A549 (cell line): Measurements from ENCODE around the gene TTYH3. TPM values are rescaled to one million over a fixed set of nuclear protein-coding genes. Genes with fewer than 3 reads are reported as not detected.

Source experiments
- ATAC-seq, 2 experiments: fragments of 200-7000 bp in 1 of 2; fragments of >200 bp in 1 of 2; cut with Nextera tagmentation in 1 of 2; cut with Tn5 transposase in 1 of 2; 3 replicates each; pipeline versions ENCODE4 v1.8.0 to v1.9.1; 2018 to 2020; ENCODE audit warnings: mild to moderate bottlenecking in 1 of 2, moderate library complexity in 1 of 2
- CTCF ChIA-PET: fragments of 300-600 bp; sonication (Branson Sonifier 250); formaldehyde crosslinking; extraction: SDS; loops from one replicate; lab custom pipeline; 2021; ENCODE audit warnings: antibody characterized with exemption, inconsistent platforms; lab: Yijun Ruan, JAX
- POLR2A ChIA-PET: fragments of 350-600 bp; formaldehyde crosslinking; extraction: SDS; loops from one replicate; lab custom pipeline; 2021; ENCODE audit warnings: antibody characterized with exemption, inconsistent platforms; lab: Yijun Ruan, JAX
- DNase-seq, 2 experiments: peaks; one replicate each; pipeline versions ENCODE4 v3.0.0 to v3.0.0-alpha.2; 2011 to 2016; ENCODE audit warnings: low read depth in 1 of 2, low spot score in 1 of 2
- FAIRE-seq: peaks from 2 replicates; lab custom pipeline; 2011; peaks lifted over from hg19 to GRCh38; lab: Jason Lieb, UNC
- H3K27ac ChIP-seq, 2 experiments: fragments of >200 bp; sonication (Bioruptor Twin); formaldehyde crosslinking; 3 replicates each; pipeline ENCODE4 v1.5.1; 2016 to 2017
- H3K4me1 ChIP-seq: fragments of >200 bp; sonication (Bioruptor Twin); formaldehyde crosslinking; 3 replicates; pipeline ENCODE4 v1.6.1; 2016
- H3K4me2 ChIP-seq: fragments of >200 bp; sonication (Bioruptor Twin); formaldehyde crosslinking; 3 replicates; pipeline ENCODE4 v1.6.1; 2016
- H3K4me3 ChIP-seq: fragments of >200 bp; sonication (Bioruptor Twin); formaldehyde crosslinking; 3 replicates; pipeline ENCODE4 v1.5.1; 2016
- H3K9me3 ChIP-seq: fragments of >200 bp; sonication (Bioruptor Twin); formaldehyde crosslinking; 3 replicates; pipeline ENCODE4 v1.6.1; 2016
- BHLHE40 ChIP-seq: IDR thresholded peaks from 2 replicates; pipeline ENCODE4 v1.6.1; 2012; ENCODE audit warnings: low read depth, low read length, inconsistent platforms
- CBX2 ChIP-seq: fragments of 200-600 bp; sonication (generic); IDR thresholded peaks from 2 replicates; pipeline ENCODE4 v1.6.1; 2016; ENCODE audit warnings: low read depth, mild to moderate bottlenecking, borderline replicate concordance
- E2F6 ChIP-seq: IDR thresholded peaks from 2 replicates; pipeline ENCODE4 v1.6.1; 2012; ENCODE audit warnings: low read depth, borderline replicate concordance
- ESRRA ChIP-seq: fragments of 150-350 bp; IDR thresholded peaks from 2 replicates; pipeline ENCODE4 v1.6.1; 2014; ENCODE audit warnings: mild to moderate bottlenecking, low read length, borderline replicate concordance
- GATA3 ChIP-seq: IDR thresholded peaks from 2 replicates; pipeline ENCODE4 v1.6.1; 2012; ENCODE audit warnings: borderline replicate concordance
- HDAC2 ChIP-seq: fragments of 200-600 bp; sonication (generic); IDR thresholded peaks from 2 replicates; pipeline ENCODE4 v1.6.1; 2016
- HOXB5 ChIP-seq: fragments of 250-450 bp; sonication (Bioruptor Pico); IDR thresholded peaks from 2 replicates; pipeline ENCODE4 v1.5.0; 2020; ENCODE audit warnings: mild to moderate bottlenecking, moderate library complexity
- JUN ChIP-seq, 2 experiments: fragments of >200 bp; sonication (Bioruptor Twin); formaldehyde crosslinking; IDR thresholded peaks; 2 replicates in 1 of 2; 3 replicates in 1 of 2; pipeline ENCODE4 v1.6.1; 2016 to 2017
- JUNB ChIP-seq: fragments of >200 bp; sonication (Bioruptor Twin); formaldehyde crosslinking; IDR thresholded peaks from 2 replicates; pipeline ENCODE4 v1.6.1; 2016
- KDM1A ChIP-seq: fragments of 200-600 bp; sonication (generic); IDR thresholded peaks from 2 replicates; pipeline ENCODE4 v1.6.1; 2016; ENCODE audit warnings: low read depth, mild to moderate bottlenecking
- MAFK ChIP-seq: fragments of 450-650 bp; IDR thresholded peaks from 2 replicates; pipeline ENCODE4 v1.6.1; 2014; ENCODE audit not compliant: partially characterized antibody
- MAZ ChIP-seq: fragments of 150-350 bp; IDR thresholded peaks from 2 replicates; pipeline ENCODE4 v1.6.1; 2014; ENCODE audit warnings: antibody characterized with exemption, low read depth, low read length, borderline replicate concordance
- NPAS2 ChIP-seq: fragments of 250-450 bp; sonication (Bioruptor Pico); IDR thresholded peaks from 2 replicates; pipeline ENCODE4 v1.8.0; 2022; ENCODE audit warnings: mild to moderate bottlenecking, moderate library complexity, borderline replicate concordance
- NR3C1 ChIP-seq: fragments of >200 bp; sonication (Bioruptor Twin); formaldehyde crosslinking; IDR thresholded peaks from 3 replicates; pipeline ENCODE4 v1.6.1; 2017
- PBX3 ChIP-seq: IDR thresholded peaks from 2 replicates; pipeline ENCODE4 v1.6.1; 2012
- POLR2AphosphoS2 ChIP-seq: conservative IDR thresholded peaks from 2 replicates; pipeline ENCODE4 v1.6.1; 2012; ENCODE audit warnings: low read length, improper control_type of control experiment, inconsistent platforms
- RCOR1 ChIP-seq: fragments of 150-350 bp; IDR thresholded peaks from 2 replicates; pipeline ENCODE4 v1.6.1; 2014; ENCODE audit warnings: antibody characterized with exemption, low read length, low read depth
- REST ChIP-seq: fragments of 200-600 bp; sonication (generic); IDR thresholded peaks from 2 replicates; pipeline ENCODE4 v1.6.1; 2016; ENCODE audit warnings: antibody characterized with exemption, mild to moderate bottlenecking, moderate library complexity
- RNF2 ChIP-seq: fragments of 200-600 bp; sonication (generic); IDR thresholded peaks from 2 replicates; pipeline ENCODE4 v1.6.1; 2016; ENCODE audit warnings: low read depth, mild to moderate bottlenecking, antibody characterized with exemption, moderate library complexity, borderline replicate concordance
- SMC3 ChIP-seq: fragments of >200 bp; sonication (Bioruptor Twin); formaldehyde crosslinking; IDR thresholded peaks from 3 replicates; pipeline ENCODE4 v1.6.1; 2018; ENCODE audit warnings: inconsistent platforms
- ZSCAN20 ChIP-seq: fragments of 250-450 bp; sonication (Bioruptor Pico); IDR thresholded peaks from 2 replicates; pipeline ENCODE4 v1.8.0; 2022; ENCODE audit warnings: mild to moderate bottlenecking, moderate library complexity
- WGBS: methylation state at CpG from one replicate; pipeline ENCODE4 v1.1.6; 2017; ENCODE audit errors: missing lambda C conversion rate; 5-methylcytosine and 5-hydroxymethylcytosine counted together
- polyA plus RNA-seq, 4 experiments: library from polyadenylated mRNA; depleted of rRNA in 3 of 4; stranded (reverse); fragments of >200 nt; fragmentation: RNase III in 1 of 4; extraction: RNeasy Plus Mini Kit Qiagen cat#74134 plus additional on column Dnase treatment in 1 of 4; gene quantifications; 2 replicates in 3 of 4; 3 replicates in 1 of 4; pipeline ENCODE4 v1.2.3, GENCODE V29; 2011 to 2017

The TTYH3 gene
- polyA plus RNA-seq, 2 of the 4 experiments (the other 2 are of a cell fraction) = 11.3 to 43.6 TPM

GRCh38 chr7:2666155-2666554, 34.4 kb downstream of the TTYH3 start:
- no CpG with 5 or more reads among the region's 6 CpGs for WGBS
- POLR2A ChIA-PET = no interaction called here

GRCh38 chr7:2666588-2667250, 34.9 kb downstream of the TTYH3 start:
- Histone ChIP-seq H3K27ac (no peak overlapping the region), H3K4me1 (no peaks in the 10 kb centered on the region), H3K9me3 (no peaks in the 10 kb centered on the region), H3K4me2 (no peak overlapping the region), H3K4me3 (no peak overlapping the region)
- no peak for FAIRE-seq
- ATAC-seq = no peak
- TF ChIP-seq MAFK (no peak), RNF2 (no peak), HDAC2 (no peak), JUN (IDR thresholded peaks at IDR 0.05) (no peak)
- 58% methylated on average over 18 of the region's 18 CpGs for WGBS
- DNase-seq = no peak
- ChIA-PET CTCF (interaction anchor here (1.1 to 9.2 kb wide), 4 partner anchors 14 to 215 kb away, joined by 3 to 108 read pairs (median 4); no protein-coding TSS in a partner anchor), POLR2A (no interaction called here)

More at GRCh38 chr7:2666155-2666554, 34.4 kb downstream of the TTYH3 start:
- no peak overlapping the region for H3K27ac ChIP-seq
- CTCF ChIA-PET = interaction anchor here (1.0 to 9.2 kb wide), 5 partner anchors 14 to 214 kb away, joined by 3 to 108 read pairs (median 4); no protein-coding TSS in a partner anchor
- H3K4me1 ChIP-seq = no peaks in the 10 kb centered on the region
- TF ChIP-seq PBX3 (no peak), CBX2 (no peak), KDM1A (no peak), RNF2 (no peak), RCOR1 (no peak), MAZ (no peak), ZSCAN20 (no peak), GATA3 (no peak), SMC3 (no peak), ESRRA (no peak), HDAC2 (no peak), NR3C1 (no peak), HOXB5 (CRISPR knock-in tag) (no peak), POLR2AphosphoS2 (no peak), JUNB (no peak), BHLHE40 (no peak), REST (no peak), E2F6 (no peak), NPAS2 (no peak)
- TF ChIP-seq, all 56 proteins: peak for 0
- DNase-seq (no peak), FAIRE-seq (no peak), ATAC-seq (no peak)
- Histone ChIP-seq H3K4me2 (no peak overlapping the region), H3K4me3 (no peak overlapping the region), H3K9me3 (no peaks in the 10 kb centered on the region)
